K562 (cell line): Measurements from ENCODE around the gene TMEM131L. TPM values are rescaled to one million over a fixed set of nuclear protein-coding genes. Genes with fewer than 3 reads are reported as not detected.

Source experiments
- CBFB ChIP-seq: sonication (generic); formaldehyde crosslinking; IDR thresholded peaks from 2 replicates; pipeline ENCODE4 v1.4.0; 2020; ENCODE audit warnings: mild to moderate bottlenecking, missing genetic modification reagents
- E2F3 ChIP-seq: fragments of 250-450 bp; sonication (Bioruptor Pico); IDR thresholded peaks from 2 replicates; pipeline ENCODE4 v1.4.0; 2020; ENCODE audit warnings: mild to moderate bottlenecking
- ETV1 ChIP-seq: fragments of 450-650 bp; conservative IDR thresholded peaks from 2 replicates; pipeline ENCODE4 v1.6.1; 2016; ENCODE audit warnings: missing genetic modification characterization, control low read depth, low read depth, missing compliant biosample characterization
- ETV5 ChIP-seq: sonication (generic); formaldehyde crosslinking; IDR thresholded peaks from 2 replicates; pipeline ENCODE4 v1.4.0; 2020; ENCODE audit warnings: low read depth, mild to moderate bottlenecking, missing genetic modification reagents
- FOXA1 ChIP-seq: fragments of 450-650 bp; IDR thresholded peaks from 2 replicates; pipeline ENCODE4 v1.6.1; 2016; ENCODE audit warnings: mild to moderate bottlenecking, borderline replicate concordance
- HDAC6 ChIP-seq: IDR thresholded peaks from 2 replicates; pipeline ENCODE4 v1.6.1; 2012; ENCODE audit warnings: low read depth, mild to moderate bottlenecking, control low read depth, inconsistent platforms, low read length, moderate library complexity
- HSF4 ChIP-seq: fragments of 250-450 bp; sonication (Bioruptor Pico); IDR thresholded peaks from 2 replicates; pipeline ENCODE4 v2.1.2; 2022; ENCODE audit warnings: mild to moderate bottlenecking, moderate library complexity, borderline replicate concordance
- MAFF ChIP-seq: IDR thresholded peaks from 2 replicates; pipeline ENCODE4 v1.6.1; 2012; ENCODE audit warnings: low read length, improper control_type of control experiment
- NUFIP1 ChIP-seq: fragments of 450-650 bp; IDR thresholded peaks from 2 replicates; pipeline ENCODE4 v1.6.1; 2018; ENCODE audit not compliant: partially characterized antibody
- RBM14 ChIP-seq: fragments of 200-400 bp; formaldehyde crosslinking; IDR thresholded peaks from 2 replicates; pipeline ENCODE4 v1.6.1; 2018; ENCODE audit warnings: low read depth, mild to moderate bottlenecking, low read length, moderate library complexity, borderline replicate concordance; ENCODE audit not compliant: insufficient read depth
- RBM22 ChIP-seq: fragments of 200-400 bp; formaldehyde crosslinking; IDR thresholded peaks from 2 replicates; pipeline ENCODE4 v1.6.1; 2018; ENCODE audit warnings: low read length, low read depth; ENCODE audit not compliant: poor library complexity, severe bottlenecking
- ZBTB12 ChIP-seq: fragments of 250-450 bp; sonication (Bioruptor Pico); IDR thresholded peaks from 2 replicates; pipeline ENCODE4 v1.4.0; 2020
- ZNF197 ChIP-seq: fragments of 200-800 bp; sonication (Bioruptor generic); IDR thresholded peaks from 2 replicates; pipeline ENCODE4 v1.6.1; 2016; ENCODE audit warnings: low read depth, missing genetic modification characterization, missing compliant biosample characterization
- ZNF436 ChIP-seq: fragments of 250-450, 450-650 bp; sonication (Bioruptor Pico); formaldehyde crosslinking; IDR thresholded peaks from 2 replicates; pipeline ENCODE4 v1.7.0; 2020; ENCODE audit warnings: mild to moderate bottlenecking
- ZNF507 ChIP-seq: conservative IDR thresholded peaks from 2 replicates; pipeline ENCODE4 v1.6.1; 2017; ENCODE audit warnings: missing genetic modification characterization, missing compliant biosample characterization
- ZNF584 ChIP-seq: fragments of 200-800 bp; sonication (Bioruptor generic); IDR thresholded peaks from 2 replicates; pipeline ENCODE4 v1.6.1; 2016; ENCODE audit warnings: low read depth, mild to moderate bottlenecking, missing genetic modification characterization, missing compliant biosample characterization
- ZSCAN29 ChIP-seq: fragments of 450-650 bp; IDR thresholded peaks from 2 replicates; pipeline ENCODE4 v1.6.1; 2017
- polyA plus RNA-seq, 8 experiments: library from polyadenylated mRNA; depleted of rRNA in 4 of 8; stranded (reverse) in 5 of 8; unstranded in 3 of 8; fragments of >200 nt; fragmentation: Nextera tagmentation in 2 of 8; fragmentation: Illumina TruSeq in 1 of 8; extraction: Ambion mirVana in 2 of 8; extraction: Trizol in 1 of 8; gene quantifications; 2 replicates each; pipeline versions ENCODE4 v1.2.1 to v1.2.3, GENCODE V29; 2011 to 2014; ENCODE audit warnings: inconsistent platforms in 1 of 8, missing spikeins in 1 of 8
- total RNA-seq, 7 experiments: library from RNA; depleted of rRNA in 6 of 7; stranded (reverse); fragments of >200 nt in 6 of 7; fragmentation: Illumina TruSeq in 2 of 7; extraction: Trizol in 2 of 7; gene quantifications; 2 replicates each; pipeline versions ENCODE4 v1.2.1 to v1.2.3, GENCODE V29; 2011 to 2021; ENCODE audit warnings: low replicate concordance in 1 of 7
- TF ChIP-seq, protein P1 (sequence below), 2 experiments: fragments of 450-650 bp; formaldehyde crosslinking in 1 of 2; IDR thresholded peaks; 2 replicates each; pipeline versions ENCODE4 v1.4.0 to v1.6.1; 2014 to 2020; ENCODE audit warnings: mild to moderate bottlenecking in 2 of 2, borderline replicate concordance in 1 of 2, low read depth in 1 of 2

TMEM131L gene
- total and polyA plus RNA-seq, 9 of the 15 experiments (the other 6 are each of a cell fraction or from before 2014, with no cell fraction given): 1.2 to 20.8 (median 12.9) TPM

GRCh38 chr4:153643406-153644383 is 177.5 kb downstream of the TMEM131L start (continued):
- no peak for TF ChIP-seq ZSCAN29
- no peak for TF ChIP-seq RBM14
- TF ChIP-seq ZNF507: peak; percentile 74
- TF ChIP-seq ZNF197 (CRISPR knock-in tag): no peak
- TF ChIP-seq NUFIP1: no peak
- no peak for TF ChIP-seq HDAC6
- TF ChIP-seq ZNF584 (CRISPR knock-in tag): no peak
- no peak for TF ChIP-seq HSF4
- TF ChIP-seq ZBTB12: no peak
- TF ChIP-seq MAFF: no peak
- TF ChIP-seq, protein P1, sequence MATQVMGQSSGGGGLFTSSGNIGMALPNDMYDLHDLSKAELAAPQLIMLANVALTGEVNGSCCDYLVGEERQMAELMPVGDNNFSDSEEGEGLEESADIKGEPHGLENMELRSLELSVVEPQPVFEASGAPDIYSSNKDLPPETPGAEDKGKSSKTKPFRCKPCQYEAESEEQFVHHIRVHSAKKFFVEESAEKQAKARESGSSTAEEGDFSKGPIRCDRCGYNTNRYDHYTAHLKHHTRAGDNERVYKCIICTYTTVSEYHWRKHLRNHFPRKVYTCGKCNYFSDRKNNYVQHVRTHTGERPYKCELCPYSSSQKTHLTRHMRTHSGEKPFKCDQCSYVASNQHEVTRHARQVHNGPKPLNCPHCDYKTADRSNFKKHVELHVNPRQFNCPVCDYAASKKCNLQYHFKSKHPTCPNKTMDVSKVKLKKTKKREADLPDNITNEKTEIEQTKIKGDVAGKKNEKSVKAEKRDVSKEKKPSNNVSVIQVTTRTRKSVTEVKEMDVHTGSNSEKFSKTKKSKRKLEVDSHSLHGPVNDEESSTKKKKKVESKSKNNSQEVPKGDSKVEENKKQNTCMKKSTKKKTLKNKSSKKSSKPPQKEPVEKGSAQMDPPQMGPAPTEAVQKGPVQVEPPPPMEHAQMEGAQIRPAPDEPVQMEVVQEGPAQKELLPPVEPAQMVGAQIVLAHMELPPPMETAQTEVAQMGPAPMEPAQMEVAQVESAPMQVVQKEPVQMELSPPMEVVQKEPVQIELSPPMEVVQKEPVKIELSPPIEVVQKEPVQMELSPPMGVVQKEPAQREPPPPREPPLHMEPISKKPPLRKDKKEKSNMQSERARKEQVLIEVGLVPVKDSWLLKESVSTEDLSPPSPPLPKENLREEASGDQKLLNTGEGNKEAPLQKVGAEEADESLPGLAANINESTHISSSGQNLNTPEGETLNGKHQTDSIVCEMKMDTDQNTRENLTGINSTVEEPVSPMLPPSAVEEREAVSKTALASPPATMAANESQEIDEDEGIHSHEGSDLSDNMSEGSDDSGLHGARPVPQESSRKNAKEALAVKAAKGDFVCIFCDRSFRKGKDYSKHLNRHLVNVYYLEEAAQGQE (IDR thresholded peaks at IDR 0.05; ENCODE audit: borderline replicate concordance): peak; percentile 34; the same call in 1 of the 2 replicates
- TF ChIP-seq, protein P1 (CRISPR knock-in tag; IDR thresholded peaks at IDR 0.05; ENCODE audit: low read depth): no peak
- TF ChIP-seq ZNF436 (CRISPR knock-in tag): no peak
- TF ChIP-seq CBFB (CRISPR knock-in tag): no peak
- TF ChIP-seq FOXA1: no peak
- TF ChIP-seq ETV1: peak; percentile 30; the same call in 1 of the 2 replicates
- TF ChIP-seq E2F3 (CRISPR knock-in tag): no peak
- no peak for TF ChIP-seq RBM22
- no peak for TF ChIP-seq ETV5
